Activated T-helper 1 cell treated with anti-CD3 and anti-CD28 coated beads, Interleukin-2, amount 50 U/mL, for 16 hours (primary cell): ENCODE data around the gene MGMT.

Experiments used
- DNase-seq, 2 donors: peaks; one replicate each; pipeline ENCODE4 v3.0.0-alpha.2; 2020; ENCODE audit warnings: low read depth in 1 of 2, low spot score in 1 of 2

The MGMT gene

DNA sequence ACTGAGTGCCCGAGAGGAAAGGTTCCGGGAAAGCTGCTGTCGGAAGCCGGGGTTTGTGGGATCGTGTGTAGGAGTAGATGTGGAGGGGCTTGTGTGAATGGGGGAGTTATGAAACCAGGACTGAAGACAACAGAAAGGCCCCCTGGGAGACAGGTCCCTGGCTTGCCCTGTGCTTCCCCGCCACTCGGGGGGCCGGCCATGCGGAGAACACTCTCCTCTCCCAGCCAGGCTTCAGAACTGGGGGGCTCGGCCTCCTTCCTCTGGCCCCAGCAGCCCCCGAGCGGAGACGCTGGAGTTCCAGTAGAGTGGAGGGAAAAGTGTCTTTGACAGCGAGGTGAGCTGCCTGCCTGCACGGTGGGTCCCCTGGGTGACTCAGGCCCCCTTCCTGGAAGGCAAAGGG, 185.0 kb downstream of the MGMT start:
- no peak for DNase-seq

DNA sequence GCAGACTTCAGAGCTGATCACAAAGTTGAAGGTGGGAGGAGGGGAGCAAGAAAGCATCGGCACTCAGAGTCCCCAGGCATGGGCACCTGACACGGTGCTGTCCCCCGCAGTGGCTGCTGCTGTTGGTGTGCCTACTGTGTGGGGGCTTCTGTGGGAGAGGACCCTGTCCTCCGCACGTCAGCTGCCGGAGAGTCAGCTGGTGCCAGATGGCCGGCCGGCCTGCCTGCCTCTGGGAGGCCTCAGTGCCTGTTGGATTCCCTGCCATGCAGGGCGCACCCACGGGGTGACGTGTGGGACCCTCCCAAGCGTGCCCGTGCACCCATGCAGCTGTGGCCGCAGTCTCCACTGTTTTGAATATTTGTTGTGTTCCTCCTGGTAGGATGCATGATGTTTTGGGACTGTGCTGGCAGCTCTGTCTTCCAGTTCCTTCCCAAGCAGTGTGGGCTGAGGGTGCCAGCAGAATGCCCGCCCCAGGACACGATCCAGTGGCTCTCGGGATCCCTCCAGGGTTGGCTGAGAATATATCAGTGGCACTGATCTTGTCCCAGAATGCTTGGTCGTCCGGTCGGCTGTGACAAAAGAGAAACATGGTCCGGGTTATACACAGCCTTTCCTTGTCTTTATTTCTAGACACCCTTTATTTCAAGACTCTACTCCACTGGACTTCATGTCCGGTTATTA, 185.6 kb downstream of the MGMT start:
- DNase-seq: no peak

DNA sequence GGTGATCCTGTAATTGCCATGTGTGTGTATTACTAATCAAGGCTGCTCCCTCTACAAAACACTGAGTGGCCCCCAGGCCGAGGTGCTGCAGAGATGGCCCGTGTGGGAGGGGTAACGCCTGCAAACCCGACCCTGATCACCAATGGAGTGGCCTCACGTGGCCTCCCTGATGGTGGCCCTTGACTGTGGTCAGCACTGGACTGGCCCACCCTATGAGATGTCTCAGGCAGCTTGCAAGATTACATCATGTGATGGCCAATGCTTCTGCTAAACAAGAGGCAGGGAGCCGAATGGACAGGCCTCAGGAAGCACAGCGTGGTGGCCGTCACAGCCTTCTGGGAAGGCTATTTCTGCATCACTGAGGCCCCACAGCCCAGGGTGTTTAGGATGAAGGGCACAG, 186.4 kb downstream of the MGMT start:
- no peak for DNase-seq

DNA sequence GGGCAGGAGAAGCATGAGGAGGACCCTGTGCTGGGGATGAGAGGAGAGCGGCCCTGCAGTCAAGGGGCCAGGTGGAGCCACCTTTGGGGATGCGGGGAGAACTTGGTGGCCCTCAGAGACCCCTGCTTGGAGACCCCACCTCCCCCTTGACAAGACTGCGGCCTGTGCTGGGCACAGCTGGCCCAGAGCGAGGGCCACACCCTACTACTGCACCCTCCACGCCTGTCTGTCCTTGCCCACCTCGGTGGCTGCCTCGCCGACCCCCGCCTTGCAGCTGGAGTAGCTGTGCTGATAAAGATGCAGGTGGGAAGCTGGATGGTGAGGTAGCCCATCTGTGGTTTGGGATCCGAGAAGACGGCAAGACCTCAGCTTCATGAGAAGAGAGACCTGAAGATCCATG, 186.8 kb downstream of the MGMT start:
- no peak for DNase-seq

DNA sequence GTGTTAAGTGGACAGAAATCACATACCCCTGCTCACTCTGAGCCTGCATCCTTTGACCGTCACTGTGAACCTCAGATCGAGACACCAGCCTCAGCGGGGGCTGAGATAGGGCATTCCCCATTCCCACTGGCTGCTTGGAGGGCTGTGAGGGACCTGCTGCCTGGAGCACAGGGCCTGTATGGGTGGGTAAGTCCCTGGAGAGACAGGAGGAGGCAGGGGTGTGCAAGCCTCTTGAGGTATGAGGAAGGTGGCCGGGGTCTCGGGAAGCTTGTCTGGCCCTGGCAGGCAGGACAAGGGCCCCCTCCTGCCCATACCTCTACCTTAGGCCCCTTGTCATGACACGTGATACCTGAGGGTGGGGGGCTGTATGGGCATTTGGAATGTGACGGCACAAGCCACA, 187.4 kb downstream of the MGMT start:
- DNase-seq: no peak

DNA sequence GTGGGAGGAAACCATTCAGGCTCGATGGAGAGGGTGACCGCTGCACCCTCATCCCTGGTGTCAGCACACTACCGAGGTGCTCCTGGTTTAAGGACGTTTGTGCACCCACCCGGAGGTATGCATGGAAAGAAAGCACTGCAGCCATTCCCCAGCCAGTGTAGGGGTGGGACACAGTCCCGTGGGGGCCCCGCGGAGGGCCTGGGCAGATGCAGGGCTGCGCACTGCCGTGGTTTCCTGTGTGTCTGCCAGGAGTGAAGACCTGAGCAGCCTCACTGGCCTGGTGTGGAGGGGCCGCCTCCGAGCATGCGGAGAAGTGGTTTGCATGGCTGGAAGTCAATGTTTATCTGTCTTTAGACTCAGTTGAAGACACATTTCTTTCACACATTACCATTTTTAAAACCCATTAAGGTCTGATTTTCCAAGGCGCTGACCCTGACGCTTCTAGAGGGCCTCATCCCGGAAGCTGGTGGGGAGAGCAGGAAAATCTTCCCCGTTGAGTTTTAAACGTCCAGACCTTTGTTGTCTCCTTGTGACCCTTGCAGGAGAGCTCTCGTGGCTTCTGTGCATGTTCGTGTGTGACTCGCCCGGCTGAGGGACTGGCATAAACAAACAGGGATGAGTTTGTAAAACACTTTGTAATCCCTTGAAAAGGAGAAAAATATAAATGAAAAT, 188.1 kb downstream of the MGMT start:
- DNase-seq: no peak

DNA sequence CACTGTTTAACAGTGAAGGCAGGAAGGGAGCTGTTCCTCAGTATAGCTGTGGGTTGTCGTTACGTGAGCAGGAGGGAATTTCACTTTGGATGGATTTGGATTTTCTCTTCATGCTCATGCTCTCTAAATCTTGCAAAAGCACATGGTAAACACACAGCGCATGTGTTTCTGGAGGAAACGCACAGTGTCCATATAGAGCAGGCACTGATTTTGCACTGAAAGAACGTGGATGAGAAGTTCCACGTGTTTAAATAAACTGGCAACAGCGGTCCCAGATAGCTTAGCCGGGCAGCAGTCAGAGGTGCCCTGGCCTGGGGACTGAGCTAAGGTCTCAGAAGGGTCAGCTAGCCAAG, 188.6 kb downstream of the MGMT start:
- DNase-seq: no peak

DNA sequence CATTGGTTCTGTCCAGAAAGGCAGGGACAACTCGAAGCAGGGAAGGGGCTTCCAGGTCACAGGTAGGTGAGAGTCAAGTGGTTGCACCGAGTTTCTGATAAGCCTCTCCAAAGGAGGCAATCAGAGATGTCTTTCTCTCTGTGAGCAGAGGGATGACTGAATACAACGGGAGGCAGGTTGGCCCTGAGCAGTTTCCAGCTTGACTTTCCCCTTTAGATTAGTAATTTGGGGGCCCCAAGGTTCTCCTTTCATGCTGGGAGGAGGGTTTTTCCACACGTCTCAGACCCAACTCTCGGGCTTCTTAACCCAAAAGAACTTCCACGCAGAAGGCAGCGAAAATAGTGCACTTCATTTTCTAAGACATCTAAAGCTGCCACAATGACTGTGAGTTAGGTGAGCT, 189.6 kb downstream of the MGMT start:
- no peak for DNase-seq

DNA sequence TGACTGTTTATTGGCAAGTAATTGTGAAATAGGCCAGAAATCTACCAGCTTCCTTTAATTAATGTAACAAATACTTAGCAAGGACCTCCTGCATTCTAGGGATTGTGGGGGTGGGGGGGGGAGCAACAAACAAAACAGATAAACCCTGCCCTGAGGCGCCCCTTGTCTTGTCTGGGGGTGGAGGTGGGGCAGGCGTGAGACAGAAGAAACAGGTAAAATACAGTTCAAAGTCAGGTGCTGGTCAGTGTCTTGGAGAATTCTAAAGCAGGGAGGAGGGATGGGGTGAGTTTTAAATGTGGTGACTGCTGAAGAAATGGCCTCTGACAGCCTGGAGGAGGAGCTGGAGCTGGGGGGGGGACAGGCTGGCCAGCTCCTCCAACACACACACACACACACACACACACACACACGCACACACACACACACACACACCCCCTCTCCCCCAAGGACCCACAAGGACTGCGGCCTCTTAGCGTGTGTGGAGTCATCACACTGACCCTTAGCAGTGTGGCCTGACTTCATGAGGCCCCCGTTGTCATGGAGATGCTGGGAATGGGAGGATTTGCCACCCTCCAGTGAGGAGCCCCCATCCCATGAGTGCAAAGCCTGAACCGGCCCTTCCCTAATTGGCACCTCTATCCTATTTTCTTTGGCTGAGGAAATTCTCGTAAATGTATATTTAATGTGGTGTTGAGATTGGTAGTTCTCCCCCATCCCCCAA, 190.4 kb downstream of the MGMT start:
- no peak for DNase-seq

DNA sequence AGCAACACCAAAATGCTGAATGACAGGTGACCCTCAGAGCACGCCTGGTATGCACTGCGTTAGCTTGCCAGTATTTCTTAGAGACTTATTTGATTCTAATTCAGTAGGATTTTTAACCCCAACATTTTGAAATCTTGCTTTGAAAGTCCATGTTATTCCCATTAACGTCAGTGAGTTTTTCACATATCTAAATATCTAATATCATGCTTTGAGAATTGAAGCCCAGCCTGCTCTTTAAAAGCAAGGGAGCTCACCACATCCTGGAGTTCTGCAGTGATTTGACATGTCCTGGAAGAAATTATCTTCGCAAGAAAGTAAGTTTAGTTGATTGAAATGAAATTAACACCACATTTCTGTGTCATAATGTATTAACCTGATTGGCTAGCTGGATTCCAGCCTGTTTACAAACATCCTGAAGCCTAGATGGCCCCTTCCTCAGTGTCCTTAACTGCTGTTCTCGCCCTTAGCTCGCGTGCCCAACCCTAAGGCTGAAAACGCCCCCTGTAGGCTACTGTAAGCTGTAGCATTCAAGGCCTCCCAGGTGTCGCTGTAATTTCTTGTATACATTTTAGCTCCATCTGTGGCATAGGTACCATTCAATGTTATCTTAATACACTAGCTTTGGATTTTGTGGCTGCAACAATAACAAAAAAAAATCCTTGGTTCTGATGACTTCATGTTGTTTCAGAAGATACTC, 191.5 kb downstream of the MGMT start:
- DNase-seq: no peak

DNA sequence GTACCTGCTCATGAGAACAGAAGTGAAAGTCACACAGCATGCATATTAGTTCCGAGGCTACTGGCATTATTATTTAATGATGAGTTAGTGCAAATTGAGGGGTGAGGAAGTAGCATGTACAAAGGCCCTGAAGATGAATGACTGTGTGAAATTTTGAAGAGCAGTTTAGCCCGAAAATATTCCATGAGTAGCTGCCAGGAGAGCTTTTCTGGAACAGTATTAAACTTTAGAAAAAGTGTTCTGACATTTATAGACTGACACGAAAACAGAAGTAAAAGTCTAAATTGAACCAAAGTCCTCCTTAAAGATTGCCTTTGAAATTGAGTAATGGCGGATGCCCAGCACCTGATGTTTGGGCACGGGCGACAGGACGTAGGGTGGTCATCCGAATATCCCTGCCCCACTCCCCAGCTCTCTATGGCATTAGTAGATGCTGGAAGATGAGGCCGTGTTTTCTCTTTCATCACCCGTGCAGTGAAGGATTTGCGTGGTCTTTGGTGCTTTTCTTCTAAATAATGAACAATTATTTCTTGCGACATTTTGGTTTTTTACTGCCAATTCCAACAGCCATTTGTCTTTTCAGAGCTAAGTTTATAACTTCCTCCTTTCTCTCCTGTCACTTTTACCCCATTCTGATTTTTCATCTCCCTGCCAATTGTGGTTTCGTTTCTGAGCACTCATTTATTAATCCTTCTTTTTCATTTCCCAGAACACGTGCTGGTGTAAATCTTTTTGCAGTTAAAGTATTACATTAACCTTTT, 192.6 kb downstream of the MGMT start:
- DNase-seq: no peak

DNA sequence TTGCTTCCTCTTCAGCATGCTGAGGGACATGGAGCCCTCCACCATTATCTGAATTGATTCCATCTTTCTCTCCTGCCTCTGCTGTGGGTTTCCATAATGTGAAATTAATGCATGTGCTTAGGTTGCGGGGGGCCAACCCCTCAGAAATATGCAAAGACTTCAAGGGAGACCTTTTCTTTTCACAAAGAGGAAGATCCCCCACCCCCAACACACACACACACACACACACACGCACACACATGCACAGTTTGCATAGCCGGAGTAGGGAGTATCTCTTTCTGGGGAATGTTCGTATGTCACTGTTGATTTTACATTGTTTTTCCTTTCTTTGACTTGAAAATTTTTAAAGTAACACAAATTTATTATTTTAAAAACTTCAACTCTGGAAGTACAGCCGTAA, 193.5 kb downstream of the MGMT start:
- DNase-seq: no peak

DNA sequence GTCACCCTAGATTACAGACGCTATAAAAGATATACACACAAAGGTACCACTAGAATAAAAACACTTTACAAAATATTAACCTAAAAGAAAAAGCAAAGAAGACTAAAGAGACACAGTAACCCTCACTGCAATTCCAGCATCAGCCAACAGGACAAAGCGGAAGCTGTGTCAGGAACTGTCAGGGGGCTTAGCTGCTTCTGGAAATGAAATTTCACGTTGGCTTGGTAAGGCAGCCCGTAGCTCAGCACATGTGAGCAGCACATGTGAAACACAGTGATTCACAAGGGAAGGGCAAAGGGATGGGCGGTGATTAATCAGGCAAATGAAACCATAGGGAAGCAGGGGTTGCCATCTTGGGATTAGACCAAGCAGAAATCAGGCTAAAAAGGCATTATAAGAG, 195.4 kb downstream of the MGMT start:
- no peak for DNase-seq

DNA sequence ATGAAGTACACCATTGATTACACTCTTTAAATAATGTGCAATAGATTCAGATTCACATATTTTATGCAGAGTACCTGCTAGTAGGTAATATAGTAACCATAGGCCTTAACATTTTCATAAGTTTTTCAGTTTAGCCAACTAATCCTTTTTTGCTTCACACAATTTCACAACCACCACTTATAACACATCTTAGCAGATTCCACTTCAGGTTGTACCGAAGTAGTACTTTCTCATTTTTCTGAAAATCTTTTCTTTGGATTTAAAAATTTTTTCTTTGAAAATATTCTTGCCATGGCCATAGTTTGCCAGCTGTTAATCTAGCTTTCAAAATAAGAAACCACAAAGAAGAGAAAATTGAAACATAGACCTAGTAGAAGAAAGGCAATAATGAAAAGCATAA, 203.1 kb downstream of the MGMT start:
- DNase-seq: no peak

DNA sequence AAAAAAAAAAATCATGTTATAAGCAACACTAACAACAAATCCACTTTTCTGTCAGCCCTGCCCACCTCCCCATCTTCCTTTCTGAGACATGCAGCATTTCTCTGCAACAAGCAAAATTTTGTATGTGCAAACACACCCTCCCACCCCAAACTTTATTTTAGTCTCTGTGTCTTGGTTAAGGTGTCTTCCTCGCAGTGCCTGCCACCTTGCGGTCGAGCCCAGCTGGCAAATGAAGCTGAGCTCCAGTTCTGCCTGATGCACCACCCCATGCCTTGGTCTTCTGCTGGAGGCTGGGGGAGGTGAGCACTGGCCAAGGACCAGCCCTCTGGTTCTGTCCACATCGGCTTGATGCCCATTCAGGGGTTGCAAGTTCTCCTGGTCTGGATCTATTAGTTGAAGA, 206.3 kb downstream of the MGMT start:
- DNase-seq: no peak

DNA sequence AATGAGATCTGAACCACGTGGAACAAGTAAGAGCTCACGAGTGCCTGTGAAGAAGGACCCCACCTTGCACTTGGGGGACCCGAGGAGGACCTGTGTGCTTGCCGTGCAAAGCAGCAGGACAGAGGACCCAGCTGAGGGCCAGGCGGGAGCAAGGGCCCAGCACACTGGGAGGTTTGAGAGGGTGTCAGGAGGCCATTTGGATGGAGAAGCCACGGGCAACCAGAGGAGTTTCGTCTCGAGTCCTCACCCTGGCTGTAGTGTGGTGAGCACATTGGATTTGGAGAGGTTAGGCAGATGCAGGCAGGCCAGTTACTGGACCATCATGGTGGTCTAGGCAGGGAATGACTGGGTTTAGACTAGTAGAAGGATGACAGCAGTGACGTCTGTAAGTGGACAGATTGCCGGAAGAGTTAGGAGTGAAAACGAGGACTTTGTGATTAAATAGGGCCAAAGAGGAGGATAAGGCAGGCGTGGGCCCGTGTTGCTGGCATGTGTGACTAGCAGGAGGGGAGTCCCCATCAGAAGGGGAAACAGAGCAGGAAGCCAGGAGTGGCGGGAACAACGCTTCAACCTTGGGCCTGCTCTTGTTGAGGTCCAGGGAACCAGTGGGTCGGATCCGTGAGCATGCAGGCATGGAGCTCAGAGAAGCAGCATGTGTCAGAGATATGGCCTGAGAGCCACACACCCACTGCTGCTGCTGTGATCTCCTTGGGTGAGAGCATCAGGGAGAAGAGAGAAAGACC, 208.2 kb downstream of the MGMT start:
- DNase-seq: no peak

DNA sequence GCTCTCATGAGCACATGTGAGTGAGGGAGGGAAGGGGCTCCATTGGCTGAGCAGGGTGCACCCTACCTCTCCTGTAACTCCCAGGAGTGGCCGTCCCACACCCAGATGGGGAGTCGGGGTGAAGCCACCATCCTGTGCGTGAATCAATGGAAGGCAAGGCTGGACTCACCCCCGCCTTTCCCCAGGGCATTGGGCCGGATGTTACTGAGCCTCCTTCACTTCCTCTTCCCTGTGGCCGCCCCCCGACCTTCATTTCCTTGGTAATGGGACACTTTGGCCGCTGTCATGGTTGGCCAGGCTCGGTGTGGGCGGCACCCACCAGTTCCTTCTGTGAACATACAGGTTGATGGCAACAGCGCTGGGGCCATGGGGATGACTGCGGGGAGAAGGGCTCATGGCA, 209.0 kb downstream of the MGMT start:
- DNase-seq: no peak

DNA sequence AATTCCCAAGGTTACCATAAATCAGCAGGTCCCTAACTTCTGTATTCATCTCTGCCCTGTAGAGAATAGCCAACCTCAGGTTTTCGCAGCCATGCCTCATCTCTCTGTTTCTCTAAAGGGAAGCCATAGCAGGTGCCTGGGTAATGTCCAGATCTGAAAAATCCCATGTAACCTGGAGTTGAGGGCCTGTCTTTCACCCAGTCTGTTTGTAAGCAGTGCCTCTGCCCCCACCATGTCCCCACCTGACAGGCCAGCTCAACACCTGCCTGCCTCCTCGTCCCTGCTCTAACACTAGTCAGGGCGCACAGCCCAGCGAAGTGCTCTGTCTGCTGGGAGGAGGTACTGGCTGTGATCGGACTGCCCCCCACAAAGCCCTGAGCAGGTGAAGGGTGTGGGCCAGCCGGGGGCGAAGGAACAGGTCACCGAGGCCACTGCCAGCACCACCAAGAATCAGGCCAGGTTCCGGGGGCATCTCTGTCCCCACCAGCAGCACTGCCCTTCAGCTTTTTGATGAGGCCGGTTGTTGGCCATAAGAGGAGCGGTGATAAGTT, 210.4 kb downstream of the MGMT start:
- DNase-seq: no peak

DNA sequence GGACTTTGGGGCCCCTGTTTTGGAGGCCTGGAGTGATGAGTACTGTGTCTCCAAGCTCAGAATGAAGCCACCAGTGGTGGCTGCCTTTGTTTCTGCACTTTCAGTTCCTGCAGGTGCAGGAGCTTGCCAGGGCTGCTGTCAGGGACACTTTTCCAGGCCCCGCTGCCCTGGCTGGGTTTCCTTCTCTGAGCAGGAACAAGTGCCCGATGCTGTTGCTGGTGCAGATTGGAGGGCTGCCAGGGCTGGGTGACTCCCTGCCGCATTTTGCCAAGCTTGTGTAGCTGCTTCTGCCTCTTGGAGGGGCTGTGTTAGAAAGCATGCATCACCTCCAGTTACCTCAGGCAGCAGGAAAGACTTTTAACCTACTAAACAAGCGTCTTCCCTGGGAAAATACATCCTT, 211.1 kb downstream of the MGMT start:
- DNase-seq: no peak

DNA sequence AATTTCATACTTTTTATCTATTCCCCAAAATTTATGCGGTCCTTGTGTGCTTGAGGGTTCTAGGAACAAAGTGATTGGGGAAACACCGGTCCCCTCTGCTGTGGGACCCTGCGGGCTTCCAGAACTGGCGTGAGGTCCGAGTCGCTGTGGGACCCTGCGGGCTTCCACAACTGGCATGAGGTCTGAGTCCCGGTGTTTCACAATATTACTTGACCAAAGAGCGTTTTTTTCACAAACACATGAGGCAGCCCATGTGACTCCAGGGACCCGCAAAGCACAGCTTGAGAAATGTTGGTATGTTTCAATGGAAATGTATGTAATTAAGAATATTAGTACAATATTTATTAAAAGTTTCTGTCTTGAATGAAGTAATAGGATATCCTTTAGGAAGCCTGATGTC, 212.2 kb downstream of the MGMT start:
- DNase-seq: no peak
